Transverse colon (tissue), 4 donors: Measurements from ENCODE around the gene KRTAP5-5. TPM values are rescaled to one million over a fixed set of nuclear protein-coding genes. Genes with fewer than 3 reads are reported as not detected.

Source experiments
- DNase-seq: peaks from one replicate; pipeline ENCODE4 v3.0.0-alpha.2; 2019
- H3K27ac ChIP-seq, 4 donors: fragments of 200-600 bp; sonication (generic); 2 replicates each; pipeline ENCODE4 v1.5.1; 2016 to 2018; ENCODE audit warnings: inconsistent platforms in 4 of 4
- H3K27me3 ChIP-seq: fragments of 200-600 bp; sonication (generic); 2 replicates; pipeline ENCODE4 v1.5.1; 2017; ENCODE audit warnings: inconsistent platforms
- H3K36me3 ChIP-seq, 4 donors: fragments of 200-600 bp; sonication (generic); 2 replicates each; pipeline ENCODE4 v1.5.1; 2017 to 2019; ENCODE audit warnings: inconsistent platforms in 4 of 4
- H3K4me1 ChIP-seq, 4 donors: fragments of 200-600 bp; sonication (generic); 2 replicates each; pipeline ENCODE4 v1.5.1; 2017 to 2020; ENCODE audit warnings: inconsistent platforms in 4 of 4
- H3K4me3 ChIP-seq, 4 donors: fragments of 200-600 bp; sonication (generic); 1 replicate in 1 of 4; 2 replicates in 3 of 4; pipeline versions ENCODE4 v1.5.1 to v1.6.1; 2017 to 2019; ENCODE audit warnings: inconsistent platforms in 4 of 4
- H3K9me3 ChIP-seq, 2 donors: fragments of 200-600 bp; sonication (generic); 2 replicates each; pipeline ENCODE4 v1.5.1; 2017 to 2019; ENCODE audit warnings: inconsistent platforms in 2 of 2
- CTCF ChIP-seq, 5 experiments: fragments of 200-600 bp in 3 of 5; fragments of 450-650 bp in 2 of 5; sonication (generic) in 3 of 5; IDR thresholded peaks; 1 replicate in 2 of 5; 2 replicates in 3 of 5; pipeline ENCODE4 v1.5.1; 2016 to 2017; ENCODE audit warnings: antibody characterized with exemption in 5 of 5, inconsistent platforms in 3 of 5, mild to moderate bottlenecking in 2 of 5, moderate library complexity in 1 of 5
- EP300 ChIP-seq: sonication (generic); formaldehyde crosslinking; IDR thresholded peaks from one replicate; pipeline ENCODE4 v1.6.1; 2017; ENCODE audit warnings: antibody characterized with exemption, low read depth
- POLR2A ChIP-seq: fragments of 450-650 bp; IDR thresholded peaks from one replicate; pipeline ENCODE4 v1.6.1; 2016; ENCODE audit warnings: antibody characterized with exemption, mild to moderate bottlenecking, moderate library complexity
- POLR2AphosphoS5 ChIP-seq, 3 donors: sonication (generic); formaldehyde crosslinking; IDR thresholded peaks; one replicate each; pipeline ENCODE4 v1.6.1; 2016; ENCODE audit warnings: antibody characterized with exemption in 3 of 3
- WGBS, 2 donors: methylation state at CpG; one replicate each; pipeline ENCODE4 v1.1.5; 2018; ENCODE audit warnings: low coverage in 1 of 2; 5-methylcytosine and 5-hydroxymethylcytosine counted together
- in situ Hi-C, 4 donors: fragments of 200-750 bp; cut with MboI; loops; one replicate each; pipeline versions ENCODE4 v1.15.0 to v1.15.1; 2017; ENCODE audit warnings: low sequenced_read_pairs in 3 of 4, low pct_ligation_motif_present in 1 of 4, low pct_unique_long_range_greater_than_20kb in 1 of 4
- intact Hi-C: fragments of 100-400 bp; cut with DNase I; formaldehyde crosslinking; loops from one replicate; pipeline ENCODE4 v1.15.1; 2023; ENCODE audit warnings: low total_unique reads
- total RNA-seq, 4 donors: library from RNA; depleted of rRNA; stranded (reverse); fragments of >200 nt; gene quantifications; one replicate each; pipeline ENCODE4 v1.1.0, GENCODE V29; 2016

KRTAP5-5 gene
- total RNA-seq, 4 donors from 2014 or later: not detected

GRCh38 chr11:1674173-1675131 is 44.9 kb downstream of the KRTAP5-5 start:
- no peaks in the 10 kb centered on the region for H3K9me3 ChIP-seq
- H3K4me3 ChIP-seq: no peak overlapping the region
- in situ Hi-C loops: loop anchor here in 2 of 4 donors (25.0 kb wide), 1 partner anchor 488 kb away; the partner anchor contains the start of genes INS (in 2 of the 2) and TH (in 2 of the 2)
- H3K36me3 ChIP-seq: no peaks in the 10 kb centered on the region
- H3K4me1 ChIP-seq: no peaks in the 10 kb centered on the region
- H3K27me3 ChIP-seq: peaks cover 75% of the 10 kb centered on the region
- intact Hi-C loops: no loop called here
- DNase-seq: no peak
- WGBS, 2 donors: 52 to 58% methylated on average over 3 to 21 of the region's 21 CpGs
- TF ChIP-seq POLR2AphosphoS5 (IDR thresholded peaks at IDR 0.05): no peak
- H3K27ac ChIP-seq: no peak overlapping the region

- no peaks in the 10 kb centered on the region for H3K36me3 ChIP-seq
- no peaks in the 10 kb centered on the region for H3K9me3 ChIP-seq
- TF ChIP-seq CTCF (IDR thresholded peaks at IDR 0.05) (no peak), EP300 (no peak), POLR2A (no peak), POLR2AphosphoS5 (IDR thresholded peaks at IDR 0.05) (no peak)
- H3K27ac ChIP-seq: no peak overlapping the region
- WGBS, 2 donors: 58 to 63% methylated on average over 10 to 11 of the region's 11 CpGs
- H3K4me1 ChIP-seq: no peaks in the 10 kb centered on the region
- intact Hi-C loops: no loop called here
- no peak for DNase-seq
- in situ Hi-C loops: loop anchor here in 2 of 4 donors (25.0 kb wide), 1 partner anchor 487 kb away; the partner anchor contains the start of genes INS (in 2 of the 2) and TH (in 2 of the 2)
- peaks cover 80% of the 10 kb centered on the region for H3K27me3 ChIP-seq
- H3K4me3 ChIP-seq: no peak overlapping the region
Observed at GRCh38 chr11:1675536-1676228, 46.1 kb downstream of the KRTAP5-5 start.

GRCh38 chr11:1676229-1676740 is 46.7 kb downstream of the KRTAP5-5 start:
- no peaks in the 10 kb centered on the region for H3K4me1 ChIP-seq
- WGBS, 2 donors: 74 to 76% methylated on average over 7 of the region's 7 CpGs
- H3K9me3 ChIP-seq: no peaks in the 10 kb centered on the region
- H3K27me3 ChIP-seq: peaks cover 86% of the 10 kb centered on the region
- DNase-seq: no peak
- in situ Hi-C loops (loop anchor here in 2 of 4 donors (25.0 kb wide), 1 partner anchor 486 kb away; the partner anchor contains the start of genes INS (in 2 of the 2) and TH (in 2 of the 2)), intact Hi-C loops (no loop called here)
- no peak overlapping the region for H3K4me3 ChIP-seq
- H3K36me3 ChIP-seq: no peaks in the 10 kb centered on the region
- TF ChIP-seq POLR2AphosphoS5 (IDR thresholded peaks at IDR 0.05): no peak
- no peak overlapping the region for H3K27ac ChIP-seq

- WGBS, 2 donors: 70 to 81% methylated on average over 10 of the region's 10 CpGs
- H3K4me1 ChIP-seq: no peaks in the 10 kb centered on the region
- no peak overlapping the region for H3K27ac ChIP-seq
- no peaks in the 10 kb centered on the region for H3K36me3 ChIP-seq
- no peak overlapping the region for H3K4me3 ChIP-seq
- peaks cover 60% of the 10 kb centered on the region for H3K27me3 ChIP-seq
- no peaks in the 10 kb centered on the region for H3K9me3 ChIP-seq
- no peak for DNase-seq
- in situ Hi-C loops: loop anchor here in 2 of 4 donors (25.0 kb wide), 1 partner anchor 482 kb away; the partner anchor contains the start of genes INS (in 2 of the 2) and TH (in 2 of the 2)
- intact Hi-C loops: no loop called here
- TF ChIP-seq POLR2AphosphoS5 (IDR thresholded peaks at IDR 0.05) (no peak), POLR2A (no peak), EP300 (no peak), CTCF (IDR thresholded peaks at IDR 0.05) (no peak)
Observed at GRCh38 chr11:1679881-1680280, 50.3 kb downstream of the KRTAP5-5 start.

Other genes with a start within 250 kb of the KRTAP5-5 start
- 1 to 10 TPM in 1 of 4 donors, under 1 TPM in 2, not detected in 1; 0.14 to 1.8 (median 0.95) TPM for gene BRSK2, start 239.8 kb upstream of the KRTAP5-5 start, total RNA-seq
- 10 to 100 TPM; 22.8 to 56.7 (median 42.4) TPM for gene MOB2, start 143.0 kb upstream of the KRTAP5-5 start, total RNA-seq
- 10 to 100 TPM; 13.3 to 31.8 (median 19.8) TPM for gene DUSP8, start 57.5 kb upstream of the KRTAP5-5 start, total RNA-seq
- not detected for gene KRTAP5-1, start 44.5 kb upstream of the KRTAP5-5 start, total RNA-seq
- not detected for gene KRTAP5-2, start 31.5 kb upstream of the KRTAP5-5 start, total RNA-seq
- gene KRTAP5-3, start 21.3 kb upstream of the KRTAP5-5 start, total RNA-seq: not detected
- not detected for gene KRTAP5-4, start 7.6 kb upstream of the KRTAP5-5 start, total RNA-seq
- not detected for gene KRTAP5-6, start 67.4 kb downstream of the KRTAP5-5 start, total RNA-seq
- 10 to 100 TPM in 1 of 4 donors, 1 to 10 TPM in 2, under 1 TPM in 1; 0.68 to 13.5 (median 1.3) TPM for gene IFITM10, start 120.8 kb downstream of the KRTAP5-5 start, total RNA-seq
- gene CTSD, start 134.2 kb downstream of the KRTAP5-5 start, total RNA-seq: 1,000 to 10,000 TPM in 2 of 4 donors, 100 to 1,000 TPM in 2; 548 to 1,794 (median 1,176) TPM
- 1 to 10 TPM in 2 of 4 donors, not detected in 2; 1.4 to 4.1 TPM for gene SYT8, start 205.2 kb downstream of the KRTAP5-5 start, total RNA-seq
- 10 to 100 TPM in 1 of 4 donors, 1 to 10 TPM in 1, not detected in 2; 3.5 to 35.9 TPM for gene TNNI2, start 209.2 kb downstream of the KRTAP5-5 start, total RNA-seq
- gene LSP1, start 223.3 kb downstream of the KRTAP5-5 start, total RNA-seq: 10 to 100 TPM; 12.3 to 69.6 (median 23.2) TPM